MM.1S (cell line): ENCODE results near the gene NXF1.
A peak's percentile ranks its signal among the peaks of the same experiment; 100 is the strongest.
"Not testable (repeated sequence)": the region's sequence is repeated elsewhere in the genome, so short reads cannot be mapped to it uniquely, and the experiment has no call there.

Source experiments
- DNase-seq: peaks from one replicate; pipeline ENCODE4 v3.0.0-alpha.2; 2015
- H2AFZ ChIP-seq: fragments of 300-600 bp; sonication (generic); 2 replicates; pipeline ENCODE4 v1.6.0; 2016; ENCODE audit warnings: antibody characterized with exemption, low read length
- H3F3A ChIP-seq: fragments of 300-600 bp; sonication (generic); 2 replicates; pipeline ENCODE4 v1.6.1; 2016; ENCODE audit warnings: mild to moderate bottlenecking, antibody characterized with exemption, low read length, moderate library complexity, mixed read lengths; ENCODE audit not compliant: insufficient read depth
- H3K27ac ChIP-seq: fragments of 300-600 bp; sonication (generic); 2 replicates; pipeline ENCODE4 v1.5.1; 2016; ENCODE audit warnings: mild to moderate bottlenecking, low read length
- H3K27me3 ChIP-seq: fragments of 300-600 bp; sonication (generic); replicated peaks from 2 replicates; pipeline ENCODE4 v1.6.0; 2016; ENCODE audit warnings: low read length; ENCODE audit not compliant: insufficient read depth
- H3K36me3 ChIP-seq: fragments of 300-600 bp; sonication (generic); replicated peaks from 2 replicates; pipeline ENCODE4 v1.6.1; 2016; ENCODE audit warnings: mild to moderate bottlenecking, low read length, mixed read lengths; ENCODE audit not compliant: insufficient read depth
- H3K4me1 ChIP-seq: fragments of 300-600 bp; sonication (generic); 2 replicates; pipeline ENCODE4 v1.6.1; 2016; ENCODE audit warnings: low read length, mixed read lengths
- H3K4me2 ChIP-seq: fragments of 300-600 bp; sonication (generic); 2 replicates; pipeline ENCODE4 v1.6.0; 2016; ENCODE audit warnings: low read depth, low read length
- H3K4me3 ChIP-seq: fragments of 300-600 bp; sonication (generic); 2 replicates; pipeline ENCODE4 v1.5.1; 2016; ENCODE audit warnings: low read length, mixed read lengths
- H3K79me2 ChIP-seq: fragments of 300-600 bp; sonication (generic); 2 replicates; pipeline ENCODE4 v1.6.1; 2016; ENCODE audit warnings: mixed run types, low read length, mixed read lengths
- H3K9ac ChIP-seq: fragments of 300-600 bp; sonication (generic); 2 replicates; pipeline ENCODE4 v1.6.1; 2016; ENCODE audit warnings: low read length, mixed read lengths
- H3K9me2 ChIP-seq: fragments of 300-600 bp; sonication (generic); replicated peaks from 2 replicates; pipeline ENCODE4 v1.6.1; 2016; ENCODE audit warnings: mild to moderate bottlenecking, low read length, mixed read lengths; ENCODE audit not compliant: insufficient read depth
- H3K9me3 ChIP-seq: fragments of 300-600 bp; sonication (generic); replicated peaks from 2 replicates; pipeline ENCODE4 v1.6.1; 2016; ENCODE audit warnings: mild to moderate bottlenecking, low read length, mixed read lengths; ENCODE audit not compliant: insufficient read depth
- H4K20me1 ChIP-seq: fragments of 300-600 bp; sonication (generic); 2 replicates; pipeline ENCODE4 v1.6.1; 2016; ENCODE audit warnings: mild to moderate bottlenecking, low read length, moderate library complexity, mixed read lengths; ENCODE audit not compliant: insufficient read depth
- CTCF ChIP-seq: fragments of 300-600 bp; sonication (generic); IDR thresholded peaks from 2 replicates; pipeline ENCODE4 v1.5.1; 2016; ENCODE audit warnings: antibody characterized with exemption, low read length, mixed read lengths
- EZH2 ChIP-seq: fragments of 300-600 bp; sonication (generic); optimal IDR thresholded peaks from 2 replicates; pipeline ENCODE3; 2017; ENCODE audit warnings: low read depth, mild to moderate bottlenecking, antibody characterized with exemption, low read length, mixed read lengths
- EZH2phosphoT487 ChIP-seq: fragments of 300-600 bp; sonication (generic); IDR thresholded peaks from 2 replicates; pipeline ENCODE4 v1.6.1; 2018; ENCODE audit warnings: antibody characterized with exemption, low read length

The NXF1 gene

GRCh38 chr11:62752994-62753735 is 52.1 kb downstream of the NXF1 start:
- Histone ChIP-seq H4K20me1 (no peaks in the 10 kb centered on the region), H3K79me2 (peaks cover 21% of the 10 kb centered on the region), H3F3A (no peaks in the 10 kb centered on the region; the same call in 1 of the 2 replicates), H3K27me3 (no peaks in the 10 kb centered on the region), H3K4me2 (peak overlapping the region; percentile 79), H3K4me3 (peak overlapping the region; percentile 82), H3K4me1 (0 out of 2 replicates have a peak, but pooled peaks cover 3% of the 10 kb centered on the region), H3K9me2 (no peaks in the 10 kb centered on the region), H2AFZ (peak overlapping the region; percentile 86; the same call in 1 of the 2 replicates), H3K9ac (peak overlapping the region; percentile 76; the same call in 1 of the 2 replicates), H3K27ac (no peak overlapping the region), H3K9me3 (no peaks in the 10 kb centered on the region), H3K36me3 (no peaks in the 10 kb centered on the region)
- TF ChIP-seq EZH2phosphoT487: no peak
- no peak for TF ChIP-seq CTCF
- no peak for DNase-seq

- no peaks in the 10 kb centered on the region for H3K27me3 ChIP-seq
- no peak overlapping the region for H2AFZ ChIP-seq
- H3K9me2 ChIP-seq: no peaks in the 10 kb centered on the region
- DNase-seq: no peak
- H3K4me3 ChIP-seq: no peak overlapping the region
- peaks cover 3% of the 10 kb centered on the region; the same call in 1 of the 2 replicates for H3F3A ChIP-seq
- H3K4me2 ChIP-seq: no peak overlapping the region
- H3K9me3 ChIP-seq: no peaks in the 10 kb centered on the region
- no peaks in the 10 kb centered on the region for H3K36me3 ChIP-seq
- no peak overlapping the region for H3K9ac ChIP-seq
- H3K27ac ChIP-seq: no peak overlapping the region
- H4K20me1 ChIP-seq: no peaks in the 10 kb centered on the region
- TF ChIP-seq CTCF (no peak), EZH2 (no peak), EZH2phosphoT487 (no peak)
- H3K79me2 ChIP-seq: peaks cover 21% of the 10 kb centered on the region
- H3K4me1 ChIP-seq: 0 out of 2 replicates have a peak, but pooled peaks cover 3% of the 10 kb centered on the region
These were observed 53.0 kb downstream of the NXF1 start for GRCh38 chr11:62752177-62752785.

GRCh38 chr11:62749931-62750330 is 55.3 kb downstream of the NXF1 start:
- not testable (repeated sequence) for DNase-seq, H3K4me3 ChIP-seq, H3K27ac ChIP-seq, H3K36me3 ChIP-seq, H3K9me3 ChIP-seq, H3K27me3 ChIP-seq, H3K4me1 ChIP-seq, H3K4me2 ChIP-seq, H3F3A ChIP-seq, H3K9ac ChIP-seq, H3K9me2 ChIP-seq, H2AFZ ChIP-seq, H4K20me1 ChIP-seq
- H3K79me2 ChIP-seq: peaks cover 21% of the 10 kb centered on the region
